SH-SY5Y (cell line): ENCODE measurements around the gene HELZ2.

Source experiments
- GATA2 ChIP-seq: IDR thresholded peaks from 2 replicates; pipeline ENCODE4 v1.6.1; 2011; ENCODE audit warnings: mild to moderate bottlenecking, low read depth, low read length
- GATA3 ChIP-seq: IDR thresholded peaks from 2 replicates; pipeline ENCODE4 v1.6.1; 2011; ENCODE audit warnings: low read depth, mild to moderate bottlenecking, low read length, moderate library complexity

GRCh38 chr20:63573647-63574131 lies 350 bp downstream of the HELZ2 start:
- TF ChIP-seq GATA3: no peak
- no peak for TF ChIP-seq GATA2
